CD4-positive, alpha-beta T cell (primary cell): ENCODE results near the gene ZNF385B. TPM values are rescaled to one million over a fixed set of nuclear protein-coding genes. Genes with fewer than 3 reads are reported as not detected.

Source experiments
- ATAC-seq: fragments of 200-7000 bp; cut with Tn5 transposase; one replicate; pipeline ENCODE4 v1.10.0; 2022; ENCODE audit warnings: mild to moderate bottlenecking; ENCODE audit not compliant: poor library complexity
- CTCF ChIA-PET: fragments of 350-600 bp; sonication (Branson Sonifier 250); formaldehyde crosslinking; loops from one replicate; lab custom pipeline; 2021; ENCODE audit warnings: antibody characterized with exemption, inconsistent platforms; lab: Charles Lee
- POLR2A ChIA-PET: fragments of 350-600 bp; sonication (Branson Sonifier 250); formaldehyde crosslinking; loops from one replicate; lab custom pipeline; 2021; ENCODE audit warnings: antibody characterized with exemption, inconsistent platforms; lab: Charles Lee
- DNase-seq, 14 experiments: peaks; one replicate each; pipeline ENCODE4 v3.0.0-alpha.2; 2013 to 2020; ENCODE audit warnings: mixed read lengths in 2 of 14
- H3K27ac ChIP-seq, 2 donors: one replicate each; pipeline versions ENCODE4 v1.5.1 to v1.7.0; 2013; ENCODE audit warnings: low read length in 2 of 2, low read depth in 1 of 2, mild to moderate bottlenecking in 1 of 2
- H3K27me3 ChIP-seq, 2 experiments: 1 replicate in 1 of 2; 2 replicates in 1 of 2; pipeline versions ENCODE4 v1.6.1 to v1.7.0; 2013; ENCODE audit warnings: low read length in 2 of 2, control low read depth in 1 of 2, mild to moderate bottlenecking in 1 of 2, moderate library complexity in 1 of 2; ENCODE audit not compliant: insufficient read depth in 2 of 2, control insufficient read depth in 1 of 2
- H3K36me3 ChIP-seq: one replicate; pipeline ENCODE4 v1.6.1; 2013; ENCODE audit warnings: low read length, control low read depth; ENCODE audit not compliant: insufficient read depth
- H3K4me1 ChIP-seq: one replicate; pipeline ENCODE4 v1.6.1; 2013; ENCODE audit warnings: low read length, control low read depth; ENCODE audit not compliant: insufficient read depth
- H3K4me3 ChIP-seq: one replicate; pipeline ENCODE4 v1.5.1; 2013; ENCODE audit warnings: mild to moderate bottlenecking, low read length, moderate library complexity
- H3K9me3 ChIP-seq, 2 experiments: 1 replicate in 1 of 2; 2 replicates in 1 of 2; pipeline versions ENCODE4 v1.6.1 to v1.7.0; 2013; ENCODE audit warnings: low read length in 2 of 2, mild to moderate bottlenecking in 2 of 2, control low read depth in 1 of 2, moderate library complexity in 1 of 2; ENCODE audit not compliant: control insufficient read depth in 1 of 2, insufficient read depth in 1 of 2
- H3K27ac Mint-ChIP-seq: one replicate; pipeline ENCODE4 v1.8.0; 2020; ENCODE audit warnings: mixed read lengths
- H3K27me3 Mint-ChIP-seq: one replicate; pipeline ENCODE4 v1.8.0; 2021; ENCODE audit warnings: mixed read lengths
- H3K36me3 Mint-ChIP-seq: one replicate; pipeline ENCODE4 v1.8.0; 2021; ENCODE audit warnings: low read depth, mixed read lengths
- H3K4me1 Mint-ChIP-seq: one replicate; pipeline ENCODE4 v1.8.0; 2021; ENCODE audit warnings: low read depth, mixed read lengths
- H3K4me3 Mint-ChIP-seq: one replicate; pipeline ENCODE4 v1.8.0; 2020; ENCODE audit warnings: mild to moderate bottlenecking, mixed read lengths
- H3K9me3 Mint-ChIP-seq: one replicate; pipeline ENCODE4 v1.8.0; 2020; ENCODE audit warnings: mixed read lengths
- CTCF ChIP-seq: fragments of 200-600 bp; IDR thresholded peaks from one replicate; pipeline ENCODE4 v1.8.0; 2022; ENCODE audit warnings: antibody characterized with exemption, mild to moderate bottlenecking
- intact Hi-C, 2 experiments: fragments of 100-400 bp; cut with DNase I in 1 of 2; cut with micrococcal nuclease in 1 of 2; formaldehyde crosslinking; loops; one replicate each; pipeline versions ENCODE4 v1.15.1 to v1.9.0; 2023 to 2025; cut with DNase I, micrococcal nuclease
- total RNA-seq, 174 experiments: library from RNA in 2 of 174; stranded (reverse) in 2 of 174; gene quantifications; one replicate each; pipeline ENCODE4 v1.2.3 and lab custom pipeline; 2021 to 2026

Gene ZNF385B
- total RNA-seq, 2 experiments from 2014 or later, result not detected

GRCh38 chr2:179606141-179606540, 255.3 kb downstream of the ZNF385B start:
- no peaks in the 10 kb centered on the region for H3K36me3 Mint-ChIP-seq
- Histone ChIP-seq H3K4me3 (no peak overlapping the region), H3K4me1 (no peaks in the 10 kb centered on the region), H3K9me3 (no peaks in the 10 kb centered on the region), H3K27me3 (no peaks in the 10 kb centered on the region), H3K36me3 (no peaks in the 10 kb centered on the region), H3K27ac (no peak overlapping the region)
- no peaks in the 10 kb centered on the region for H3K9me3 Mint-ChIP-seq
- ChIA-PET POLR2A (no interaction called here), CTCF (no interaction called here)
- no peak for ATAC-seq
- intact Hi-C loops, result no loop called here
- no peak for DNase-seq
- no peaks in the 10 kb centered on the region for H3K4me1 Mint-ChIP-seq
- no peak overlapping the region for H3K4me3 Mint-ChIP-seq
- no peaks in the 10 kb centered on the region for H3K27me3 Mint-ChIP-seq
- H3K27ac Mint-ChIP-seq, result no peak overlapping the region
- no peak for TF ChIP-seq CTCF

- H3K4me3 Mint-ChIP-seq, result no peak overlapping the region
- no peaks in the 10 kb centered on the region for H3K27me3 Mint-ChIP-seq
- Histone ChIP-seq H3K9me3 (no peaks in the 10 kb centered on the region), H3K27me3 (no peaks in the 10 kb centered on the region), H3K36me3 (no peaks in the 10 kb centered on the region), H3K4me1 (no peaks in the 10 kb centered on the region), H3K4me3 (no peak overlapping the region), H3K27ac (no peak overlapping the region)
- ChIA-PET CTCF (no interaction called here), POLR2A (no interaction called here)
- DNase-seq (no peak), ATAC-seq (no peak)
- TF ChIP-seq CTCF, result no peak
- H3K27ac Mint-ChIP-seq, result no peak overlapping the region
- intact Hi-C loops, result no loop called here
- no peaks in the 10 kb centered on the region for H3K36me3 Mint-ChIP-seq
- no peaks in the 10 kb centered on the region for H3K9me3 Mint-ChIP-seq
- H3K4me1 Mint-ChIP-seq, result no peaks in the 10 kb centered on the region
Measured at GRCh38 chr2:179605341-179605740, 256.1 kb downstream of the ZNF385B start.

- H3K27ac Mint-ChIP-seq, result no peak overlapping the region
- H3K4me3 Mint-ChIP-seq, result no peak overlapping the region
- intact Hi-C loops, result no loop called here
- no peaks in the 10 kb centered on the region for H3K27me3 Mint-ChIP-seq
- TF ChIP-seq CTCF, result no peak
- H3K27me3 ChIP-seq, result no peaks in the 10 kb centered on the region
- H3K4me3 ChIP-seq, result no peak overlapping the region
- DNase-seq (no peak), ATAC-seq (no peak)
- H3K36me3 ChIP-seq, result no peaks in the 10 kb centered on the region
- no peaks in the 10 kb centered on the region for H3K36me3 Mint-ChIP-seq
- no peak overlapping the region for H3K27ac ChIP-seq
- POLR2A ChIA-PET, result no interaction called here
- CTCF ChIA-PET, result no interaction called here
- no peaks in the 10 kb centered on the region for H3K4me1 ChIP-seq
- H3K4me1 Mint-ChIP-seq, result no peaks in the 10 kb centered on the region
- no peaks in the 10 kb centered on the region for H3K9me3 ChIP-seq
- H3K9me3 Mint-ChIP-seq, result no peaks in the 10 kb centered on the region
Measured at GRCh38 chr2:179604598-179604997, 256.8 kb downstream of the ZNF385B start.
